ENCODE measurements around the gene DCHS1. TPM values are rescaled to one million over a fixed set of nuclear protein-coding genes. Genes with fewer than 3 reads are reported as not detected.
A peak's percentile ranks its signal among the peaks of the same experiment; 100 is the strongest.

DCHS1 gene
- total and polyA plus RNA-seq, 9 of the 15 experiments (the other 6 are each of a cell fraction or from before 2014, with no cell fraction given): 0.04 to 0.49 (median 0.14) TPM; not detected in 2

GRCh38 chr11:6610591-6610990, 45.0 kb downstream of the DCHS1 start:
- no peak for ATAC-seq
- Histone ChIP-seq H4K20me1 (replicated peaks; ENCODE audit: control insufficient read depth, insufficient read depth, low read length) (no peaks in the 10 kb centered on the region), H3K27me3 (ENCODE audit: control insufficient read depth in 2 of 2, insufficient read depth in 2 of 2, low read length in 2 of 2) (no peaks in the 10 kb centered on the region), H3K9ac (ENCODE audit: insufficient read depth in 1 of 2, low read depth in 2 of 2, low read length in 2 of 2) (peak overlapping the region; percentile 92 to 97; a peak in 3 of 4 replicates), H3K79me2 (ENCODE audit: control insufficient read depth, insufficient read depth, low read length) (peaks cover 42% of the 10 kb centered on the region), H3K9me1 (ENCODE audit: control insufficient read depth, insufficient read depth, low read length) (no peaks in the 10 kb centered on the region), H3K4me1 (replicated peaks in 1 of 2; ENCODE audit: control insufficient read depth in 2 of 2, insufficient read depth in 2 of 2, low read length in 2 of 2) (peaks cover 33% of the 10 kb centered on the region in 2 experiments), H3K4me3 (peak overlapping the region; percentile 81), H3K9me3 (replicated peaks; ENCODE audit: control insufficient read depth, insufficient read depth, low read depth, low read length) (no peaks in the 10 kb centered on the region), H2AFZ (ENCODE audit: low read depth, low read length) (no peak overlapping the region), H3K27ac (ENCODE audit: extremely low read depth, low read depth, low read length) (no peak overlapping the region; the same call in 2 of the 3 replicates), H3K36me3 (ENCODE audit: control insufficient read depth, insufficient read depth, low read length) (peaks cover 64% of the 10 kb centered on the region), H3K4me2 (ENCODE audit: insufficient read depth, low read length) (peak overlapping the region; percentile 99)
- intact Hi-C loops (cut with micrococcal nuclease) (no loop called here), in situ Hi-C loops (cut with MboI) (no loop called here)
- BruUV-seq (replicated peaks): TSS peak; percentile 59
- DNase-seq (ENCODE audit: extremely low read depth in 1 of 4, low spot score in 3 of 4): peak in 2 of 4 experiments; percentile 43 to 46
- ChIA-PET CTCF (ENCODE audit: low intra/inter-chr PET ratio) (no interaction called here), POLR2A (interaction anchor here (0.6 to 1.3 kb wide), 2 partner anchors 57 to 191 kb away, joined by 3 to 6 read pairs; no protein-coding TSS in a partner anchor)
- FAIRE-seq: no peak
- TF ChIP-seq GMEB1 (CRISPR knock-in tag; IDR thresholded peaks at IDR 0.05) (no peak), FOXK2 (conservative IDR thresholded peaks at IDR 0.05 in 1 of 2, IDR thresholded peaks at IDR 0.05 in 1 of 2; ENCODE audit: low read depth in 2 of 2) (no peak), ZFX (CRISPR knock-in tag; IDR thresholded peaks at IDR 0.05) (0 out of 2 replicates have a peak, but pooled peaks have one; percentile 10), MAX (CRISPR knock-in tag; IDR thresholded peaks at IDR 0.05) (peak; percentile 34; the same call in 1 of the 2 replicates), CBX1 (IDR thresholded peaks at IDR 0.05; ENCODE audit: low read depth) (0 out of 2 replicates have a peak, but pooled peaks have one; percentile 56), PRDM10 (IDR thresholded peaks at IDR 0.05; ENCODE audit: partially characterized antibody) (peak; percentile 61), RBFOX2 (IDR thresholded peaks at IDR 0.05; ENCODE audit: low read depth, low read length) (peak; percentile 48; the same call in 1 of the 2 replicates), POLR2AphosphoS2 (IDR thresholded peaks at IDR 0.05; ENCODE audit: low read length) (peak; percentile 24)
- 83% methylated on average over 6 of the region's 6 CpGs for WGBS (ENCODE audit: insufficient coverage, low coverage, missing lambda C conversion rate)

Measured in K562 (cell line).